PFSK-1 (cell line): ENCODE results near the gene CDCA3.

Experiments
- FOXP2 ChIP-seq: optimal IDR thresholded peaks from 2 replicates; pipeline ENCODE3; 2011; ENCODE audit warnings: borderline replicate concordance, control low read depth, inconsistent platforms; ENCODE audit not compliant: insufficient read depth; ENCODE audit errors: extremely low read length, extremely low read depth
- POLR2AphosphoS5 ChIP-seq: IDR thresholded peaks from 2 replicates; pipeline ENCODE4 v1.6.1; 2012; ENCODE audit warnings: low read depth, mild to moderate bottlenecking, control low read depth, low read length, moderate library complexity
- REST ChIP-seq, 2 experiments: IDR thresholded peaks; 2 replicates each; pipeline versions ENCODE4 v1.6.1 to v1.8.0; 2011 to 2012; ENCODE audit warnings: low read depth in 2 of 2, low read length in 2 of 2, control low read depth in 1 of 2, inconsistent platforms in 1 of 2, mild to moderate bottlenecking in 1 of 2, moderate library complexity in 1 of 2; ENCODE audit not compliant: insufficient read depth in 1 of 2
- SIN3A ChIP-seq: IDR thresholded peaks from 2 replicates; pipeline ENCODE4 v1.6.1; 2012; ENCODE audit warnings: mild to moderate bottlenecking, low read length, moderate library complexity, borderline replicate concordance; ENCODE audit not compliant: insufficient read depth
- TAF1 ChIP-seq: IDR thresholded peaks from 2 replicates; pipeline ENCODE4 v1.6.1; 2012; ENCODE audit warnings: low read length, control low read depth, borderline replicate concordance; ENCODE audit not compliant: insufficient read depth

CDCA3 gene

GRCh38 chr12:6824901-6825381 is 26.1 kb downstream of the CDCA3 start:
- TF ChIP-seq REST (IDR thresholded peaks at IDR 0.05; ENCODE audit: insufficient read depth in 1 of 2, low read depth in 2 of 2, low read length in 2 of 2) (no peak), FOXP2 (no peak), TAF1 (no peak), POLR2AphosphoS5 (no peak)

GRCh38 chr12:6824085-6824775 is 26.9 kb downstream of the CDCA3 start:
- no peak for TF ChIP-seq POLR2AphosphoS5
- TF ChIP-seq SIN3A: no peak
- TF ChIP-seq TAF1: no peak
- TF ChIP-seq FOXP2: no peak
- TF ChIP-seq REST (IDR thresholded peaks at IDR 0.05; ENCODE audit: insufficient read depth in 1 of 2, low read depth in 2 of 2, low read length in 2 of 2): no peak

- TF ChIP-seq SIN3A (no peak), TAF1 (no peak), FOXP2 (no peak)
Measured at GRCh38 chr12:6823182-6824084, 27.7 kb downstream of the CDCA3 start.

GRCh38 chr12:6822426-6823135 is 28.5 kb downstream of the CDCA3 start:
- no peak for TF ChIP-seq REST (IDR thresholded peaks at IDR 0.05; ENCODE audit: insufficient read depth in 1 of 2, low read depth in 2 of 2, low read length in 2 of 2)
- no peak for TF ChIP-seq SIN3A
- no peak for TF ChIP-seq TAF1
- TF ChIP-seq POLR2AphosphoS5: no peak

- TF ChIP-seq POLR2AphosphoS5: no peak
- no peak for TF ChIP-seq FOXP2
- no peak for TF ChIP-seq TAF1
- TF ChIP-seq SIN3A: no peak
- TF ChIP-seq REST (IDR thresholded peaks at IDR 0.05; ENCODE audit: insufficient read depth in 1 of 2, low read depth in 2 of 2, low read length in 2 of 2): no peak
Measured at GRCh38 chr12:6821591-6822425, 29.3 kb downstream of the CDCA3 start, which contains the start of gene GPR162. Gene GPR162 (plus strand): TSS chr12:6821821. CDS start chr12:6823899, 2,078 bp downstream.
